DND-41 (cell line): ENCODE data around the gene INPP5A.

ENCODE experiments used
- CTCF ChIP-seq: IDR thresholded peaks from 2 replicates; pipeline ENCODE4 v1.5.1; 2012; ENCODE audit warnings: borderline replicate concordance, low read length, moderate library complexity, mild to moderate bottlenecking; ENCODE audit not compliant: poor library complexity, severe bottlenecking; ENCODE audit errors: extremely low read depth
- EZH2 ChIP-seq: IDR thresholded peaks from 3 replicates; pipeline ENCODE4 v1.6.1; 2012; ENCODE audit warnings: borderline replicate concordance, low read depth, mild to moderate bottlenecking, moderate library complexity, low read length, inconsistent platforms; ENCODE audit not compliant: severe bottlenecking

DNA sequence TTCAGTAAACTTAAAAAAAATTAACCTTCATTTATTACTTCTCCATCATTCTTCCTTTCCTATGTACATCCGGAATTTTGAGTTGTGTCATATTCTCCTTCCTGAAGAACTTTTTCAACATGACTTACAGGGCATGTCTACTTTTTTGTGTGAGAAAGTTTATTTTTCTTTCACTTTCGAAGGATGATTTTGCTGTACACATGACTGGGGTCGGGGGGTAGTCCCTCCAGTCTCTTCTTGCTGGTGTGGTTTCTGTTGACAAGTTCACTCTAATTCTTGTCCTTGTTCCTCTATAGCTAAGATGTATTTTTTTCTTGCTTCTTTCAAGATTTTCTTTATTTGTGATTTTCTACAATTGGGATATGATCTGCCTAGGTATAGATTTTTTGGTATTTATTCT lies 55.8 kb downstream of the INPP5A start:
- TF ChIP-seq CTCF (no peak), EZH2 (no peak)
